Lower leg skin (tissue), 3 donors: Measurements from ENCODE around the gene SPARC.

Source experiments
- POLR2A ChIP-seq, 2 donors: fragments of 450-650 bp; IDR thresholded peaks; one replicate each; pipeline ENCODE4 v1.6.1; 2016 to 2017; ENCODE audit warnings: antibody characterized with exemption in 2 of 2, mild to moderate bottlenecking in 1 of 2, moderate library complexity in 1 of 2
- TF ChIP-seq, protein P1 (sequence below), 3 donors: fragments of 450-650 bp; IDR thresholded peaks; one replicate each; pipeline ENCODE4 v1.5.1; 2016; ENCODE audit warnings: antibody characterized with exemption in 3 of 3, mild to moderate bottlenecking in 3 of 3, moderate library complexity in 2 of 3

DNA sequence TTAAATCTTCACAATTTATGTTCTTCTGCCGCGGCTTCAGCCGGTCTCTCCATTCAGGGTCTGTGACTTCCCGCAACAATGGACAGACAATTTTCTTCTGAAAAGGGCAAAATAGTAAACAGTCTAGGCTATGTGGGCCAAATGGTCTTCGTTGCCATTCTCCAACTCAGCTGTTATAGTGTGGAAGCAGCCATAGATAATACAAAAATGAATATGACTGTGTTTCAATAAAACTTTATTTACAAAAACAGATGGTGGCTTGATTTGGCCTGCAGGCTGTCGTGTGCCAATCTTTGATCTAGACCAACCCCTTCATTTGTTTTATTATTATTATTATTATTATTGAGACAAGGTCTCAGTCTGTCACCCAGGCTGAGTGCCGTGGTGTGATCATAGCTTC lies 43.7 kb upstream of the SPARC start:
- TF ChIP-seq POLR2A (IDR thresholded peaks at IDR 0.05), result no peak
- TF ChIP-seq, protein P1, sequence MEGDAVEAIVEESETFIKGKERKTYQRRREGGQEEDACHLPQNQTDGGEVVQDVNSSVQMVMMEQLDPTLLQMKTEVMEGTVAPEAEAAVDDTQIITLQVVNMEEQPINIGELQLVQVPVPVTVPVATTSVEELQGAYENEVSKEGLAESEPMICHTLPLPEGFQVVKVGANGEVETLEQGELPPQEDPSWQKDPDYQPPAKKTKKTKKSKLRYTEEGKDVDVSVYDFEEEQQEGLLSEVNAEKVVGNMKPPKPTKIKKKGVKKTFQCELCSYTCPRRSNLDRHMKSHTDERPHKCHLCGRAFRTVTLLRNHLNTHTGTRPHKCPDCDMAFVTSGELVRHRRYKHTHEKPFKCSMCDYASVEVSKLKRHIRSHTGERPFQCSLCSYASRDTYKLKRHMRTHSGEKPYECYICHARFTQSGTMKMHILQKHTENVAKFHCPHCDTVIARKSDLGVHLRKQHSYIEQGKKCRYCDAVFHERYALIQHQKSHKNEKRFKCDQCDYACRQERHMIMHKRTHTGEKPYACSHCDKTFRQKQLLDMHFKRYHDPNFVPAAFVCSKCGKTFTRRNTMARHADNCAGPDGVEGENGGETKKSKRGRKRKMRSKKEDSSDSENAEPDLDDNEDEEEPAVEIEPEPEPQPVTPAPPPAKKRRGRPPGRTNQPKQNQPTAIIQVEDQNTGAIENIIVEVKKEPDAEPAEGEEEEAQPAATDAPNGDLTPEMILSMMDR (IDR thresholded peaks at IDR 0.05), result no peak
